GM21825 (cell line): Measurements from ENCODE around the gene JAZF1.
A peak's percentile ranks its signal among the peaks of the same experiment; 100 is the strongest.

ENCODE experiments used
- ATAC-seq: cut with Tn5 transposase; IDR thresholded peaks from one replicate; pipeline ENCODE4 v1.9.1; 2021; ENCODE audit warnings: mild to moderate bottlenecking, moderate library complexity; ENCODE audit not compliant: unreplicated experiment

The JAZF1 gene

GRCh38 chr7:28168393-28169158 lies 12.0 kb downstream of the JAZF1 start:
- ATAC-seq: no peak

- no peak for ATAC-seq
Observed at GRCh38 chr7:28166982-28167715, 13.4 kb downstream of the JAZF1 start.

GRCh38 chr7:28165961-28166955 lies 14.3 kb downstream of the JAZF1 start:
- ATAC-seq: no peak

- no peak for ATAC-seq
Observed at GRCh38 chr7:28165261-28165660, 15.3 kb downstream of the JAZF1 start.

- ATAC-seq: no peak
Observed at GRCh38 chr7:28163949-28164348, 16.6 kb downstream of the JAZF1 start.

GRCh38 chr7:28161331-28161730 lies 19.3 kb downstream of the JAZF1 start:
- ATAC-seq: no peak

- no peak for ATAC-seq
Observed at GRCh38 chr7:28160551-28160991, 20.0 kb downstream of the JAZF1 start.

GRCh38 chr7:28157831-28158416 lies 22.7 kb downstream of the JAZF1 start:
- no peak for ATAC-seq

GRCh38 chr7:28157076-28157745 lies 23.4 kb downstream of the JAZF1 start:
- no peak for ATAC-seq

- ATAC-seq: no peak
Observed at GRCh38 chr7:28156401-28156800, 24.2 kb downstream of the JAZF1 start.

- no peak for ATAC-seq
Observed at GRCh38 chr7:28155964-28156363, 24.6 kb downstream of the JAZF1 start.

GRCh38 chr7:28155019-28155660 lies 25.5 kb downstream of the JAZF1 start:
- ATAC-seq: peak; percentile 74

- ATAC-seq: no peak
Observed at GRCh38 chr7:28152594-28152993, 28.0 kb downstream of the JAZF1 start.

- no peak for ATAC-seq
Observed at GRCh38 chr7:28151965-28152364, 28.6 kb downstream of the JAZF1 start.

- ATAC-seq: no peak
Observed at GRCh38 chr7:28149291-28150101, 31.1 kb downstream of the JAZF1 start.

- no peak for ATAC-seq
Observed at GRCh38 chr7:28145931-28146330, 34.7 kb downstream of the JAZF1 start.

GRCh38 chr7:28145090-28145626 lies 35.4 kb downstream of the JAZF1 start:
- no peak for ATAC-seq

GRCh38 chr7:28144266-28144665 lies 36.3 kb downstream of the JAZF1 start:
- no peak for ATAC-seq

- ATAC-seq: no peak
Observed at GRCh38 chr7:28142650-28143049, 37.9 kb downstream of the JAZF1 start.
